ENCODE measurements around the gene SGCD.

The SGCD gene

GRCh38 chr5:156800929-156801328 is 474.0 kb downstream of the SGCD start:
- no peak for DNase-seq

GRCh38 chr5:156802501-156802900 is 475.5 kb downstream of the SGCD start:
- DNase-seq = no peak

- DNase-seq = no peak
Measured at GRCh38 chr5:156803404-156803803, 476.4 kb downstream of the SGCD start.

GRCh38 chr5:156812959-156813358 is 486.0 kb downstream of the SGCD start:
- DNase-seq = no peak

- no peak for DNase-seq
Measured at GRCh38 chr5:156815988-156816599, 489.1 kb downstream of the SGCD start.

Measured in activated CD4-positive, alpha-beta T cell treated with anti-CD3 and anti-CD28 coated beads, Interleukin-2, amount 50 U/mL, for 4 hours (primary cell).